Astrocyte of the spinal cord (primary cell): ENCODE data around the gene HIF3A.
A peak's percentile ranks its signal among the peaks of the same experiment; 100 is the strongest.

ENCODE experiments used
- DNase-seq: peaks from one replicate; pipeline ENCODE4 v3.0.0; 2011; ENCODE audit warnings: low read depth, low spot score
- H3K4me3 ChIP-seq: 2 replicates; pipeline ENCODE4 v1.5.1; 2011; ENCODE audit warnings: low read depth, mild to moderate bottlenecking, low read length, moderate library complexity
- CTCF ChIP-seq: IDR thresholded peaks from 2 replicates; pipeline ENCODE4 v1.5.1; 2012; ENCODE audit warnings: low read depth, mild to moderate bottlenecking, low read length, inconsistent platforms
- in situ Hi-C: cut with HindIII; loops from 2 replicates; pipeline ENCODE4 v1.10.0; 2017; ENCODE audit warnings: low sequenced_read_pairs

HIF3A gene

DNA sequence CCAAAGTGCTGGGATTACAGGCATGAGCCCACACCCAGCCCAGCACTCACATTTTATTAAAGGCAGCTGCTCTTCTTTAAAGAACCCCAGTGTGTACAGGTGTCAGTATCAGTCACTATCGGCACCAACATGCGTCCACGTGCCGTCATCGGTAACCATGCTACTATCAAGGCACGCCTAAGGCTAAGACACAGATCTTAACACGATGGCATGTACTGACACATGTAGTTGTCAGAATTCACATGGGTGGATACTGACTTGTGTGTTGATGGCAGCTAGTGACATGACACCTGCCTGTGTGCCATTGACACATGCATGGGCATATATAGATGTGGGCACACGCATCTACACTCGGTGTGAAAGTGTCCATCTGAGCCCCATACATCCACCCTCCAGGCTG lies 12.2 kb upstream of the HIF3A start:
- DNase-seq = no peak
- no peak for TF ChIP-seq CTCF
- no peak overlapping the region for H3K4me3 ChIP-seq
- in situ Hi-C loops = no loop called here

GRCh38 chr19:46287585-46287984 lies 9.3 kb upstream of the HIF3A start:
- DNase-seq = no peak
- H3K4me3 ChIP-seq = no peak overlapping the region
- in situ Hi-C loops = no loop called here
- no peak for TF ChIP-seq CTCF

GRCh38 chr19:46288896-46289588 lies 7.8 kb upstream of the HIF3A start:
- DNase-seq = peak; percentile 94
- no peak for TF ChIP-seq CTCF
- in situ Hi-C loops = no loop called here
- H3K4me3 ChIP-seq = no peak overlapping the region

DNA sequence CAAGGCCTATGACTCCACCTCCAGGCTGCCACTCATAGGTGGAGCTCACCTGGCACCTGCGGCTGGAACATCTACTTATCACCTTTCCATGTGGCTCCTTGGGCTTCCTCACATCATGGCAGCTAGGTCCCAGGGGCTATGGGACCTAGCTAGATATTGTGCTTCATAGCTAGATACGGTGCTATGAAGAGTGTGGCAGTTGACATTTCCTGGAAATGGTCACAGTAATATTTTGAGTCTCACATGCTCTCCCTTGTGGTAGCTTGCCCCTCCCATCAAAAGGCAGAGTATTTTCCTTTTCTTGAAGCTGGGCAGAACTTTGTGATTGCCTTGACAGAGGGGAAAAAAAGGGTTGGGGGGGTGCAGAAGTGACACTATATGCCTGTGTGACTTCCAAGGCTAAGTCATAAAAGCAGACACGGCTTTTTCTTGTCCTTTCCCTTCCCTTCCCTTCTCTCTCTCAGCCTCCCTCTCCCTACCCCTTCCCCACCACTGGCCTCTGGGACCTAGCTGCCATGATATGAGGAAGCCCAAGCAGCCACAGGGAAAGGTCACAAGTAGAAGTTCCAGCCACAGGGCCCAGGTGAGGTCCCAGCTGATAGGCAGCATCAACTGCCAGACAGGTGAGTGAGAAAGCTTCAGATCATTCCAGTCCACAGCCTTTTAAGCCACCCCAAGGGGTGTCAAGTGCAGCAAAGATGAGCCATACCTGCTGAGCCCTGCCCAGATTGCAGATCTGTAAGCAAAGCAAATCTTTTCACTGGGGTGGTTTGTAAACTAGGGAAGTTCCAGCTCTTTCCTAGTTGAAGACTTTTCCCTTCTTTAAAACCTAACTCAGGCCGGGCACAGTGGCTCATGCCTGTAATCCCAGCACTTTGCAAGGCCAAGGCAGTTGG lies 6.9 kb upstream of the HIF3A start:
- no peak for DNase-seq
- in situ Hi-C loops = no loop called here
- TF ChIP-seq CTCF = no peak
- no peak overlapping the region for H3K4me3 ChIP-seq

GRCh38 chr19:46291829-46292228 lies 5.0 kb upstream of the HIF3A start:
- no peak for TF ChIP-seq CTCF
- no peak overlapping the region for H3K4me3 ChIP-seq
- DNase-seq = no peak
- in situ Hi-C loops = no loop called here

GRCh38 chr19:46294494-46294893 lies 2.3 kb upstream of the HIF3A start:
- TF ChIP-seq CTCF = no peak
- DNase-seq = no peak
- H3K4me3 ChIP-seq = no peak overlapping the region
- in situ Hi-C loops = no loop called here
